PFSK-1 (cell line): Measurements from ENCODE around the gene THUMPD2.

Experiments used
- FOXP2 ChIP-seq: optimal IDR thresholded peaks from 2 replicates; pipeline ENCODE3; 2011; ENCODE audit warnings: borderline replicate concordance, control low read depth, inconsistent platforms; ENCODE audit not compliant: insufficient read depth; ENCODE audit errors: extremely low read length, extremely low read depth
- POLR2AphosphoS5 ChIP-seq: IDR thresholded peaks from 2 replicates; pipeline ENCODE4 v1.6.1; 2012; ENCODE audit warnings: low read depth, mild to moderate bottlenecking, control low read depth, low read length, moderate library complexity
- SIN3A ChIP-seq: IDR thresholded peaks from 2 replicates; pipeline ENCODE4 v1.6.1; 2012; ENCODE audit warnings: mild to moderate bottlenecking, low read length, moderate library complexity, borderline replicate concordance; ENCODE audit not compliant: insufficient read depth
- TAF1 ChIP-seq: IDR thresholded peaks from 2 replicates; pipeline ENCODE4 v1.6.1; 2012; ENCODE audit warnings: low read length, control low read depth, borderline replicate concordance; ENCODE audit not compliant: insufficient read depth
- TF ChIP-seq, protein P1 (sequence below), 2 experiments: IDR thresholded peaks; 2 replicates each; pipeline versions ENCODE4 v1.6.1 to v1.8.0; 2011 to 2012; ENCODE audit warnings: low read depth in 2 of 2, low read length in 2 of 2, control low read depth in 1 of 2, inconsistent platforms in 1 of 2, mild to moderate bottlenecking in 1 of 2, moderate library complexity in 1 of 2; ENCODE audit not compliant: insufficient read depth in 1 of 2

The THUMPD2 gene

DNA sequence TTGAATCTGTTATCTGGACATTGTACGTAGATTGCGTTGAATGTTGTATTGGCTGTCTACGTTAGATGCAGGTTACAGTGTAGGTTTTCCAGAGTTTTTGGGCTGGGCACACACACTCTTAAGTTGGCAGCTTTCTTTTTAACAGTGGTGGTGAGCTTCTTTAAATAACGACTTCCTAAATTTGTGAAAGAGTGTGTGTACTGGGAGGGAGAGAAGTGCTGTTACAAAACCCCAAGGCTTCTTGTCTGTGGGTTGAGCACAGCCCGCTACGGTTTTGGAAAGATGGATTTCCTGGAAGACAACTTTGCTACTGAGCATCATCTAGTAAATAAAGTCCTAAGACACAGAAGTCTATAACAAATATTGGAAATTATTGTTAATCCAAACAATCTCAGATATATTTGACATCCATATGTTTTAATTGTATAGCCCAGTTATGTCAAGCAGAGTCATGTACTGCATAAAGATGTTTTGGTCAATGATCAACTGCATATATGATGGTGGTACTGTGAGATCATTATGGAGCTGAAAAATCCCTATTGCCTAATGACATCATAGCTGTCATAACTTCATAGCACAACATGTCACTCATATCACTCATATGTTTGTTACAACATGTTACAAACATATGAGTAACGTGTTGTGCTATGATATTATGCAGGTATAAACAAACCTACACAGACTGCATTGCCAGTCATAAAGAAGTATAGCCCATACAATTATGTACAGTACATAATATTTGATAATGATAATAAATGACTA is 7.9 kb upstream of the THUMPD2 start:
- TF ChIP-seq TAF1 (no peak), FOXP2 (no peak), SIN3A (no peak)
- TF ChIP-seq, protein P1, sequence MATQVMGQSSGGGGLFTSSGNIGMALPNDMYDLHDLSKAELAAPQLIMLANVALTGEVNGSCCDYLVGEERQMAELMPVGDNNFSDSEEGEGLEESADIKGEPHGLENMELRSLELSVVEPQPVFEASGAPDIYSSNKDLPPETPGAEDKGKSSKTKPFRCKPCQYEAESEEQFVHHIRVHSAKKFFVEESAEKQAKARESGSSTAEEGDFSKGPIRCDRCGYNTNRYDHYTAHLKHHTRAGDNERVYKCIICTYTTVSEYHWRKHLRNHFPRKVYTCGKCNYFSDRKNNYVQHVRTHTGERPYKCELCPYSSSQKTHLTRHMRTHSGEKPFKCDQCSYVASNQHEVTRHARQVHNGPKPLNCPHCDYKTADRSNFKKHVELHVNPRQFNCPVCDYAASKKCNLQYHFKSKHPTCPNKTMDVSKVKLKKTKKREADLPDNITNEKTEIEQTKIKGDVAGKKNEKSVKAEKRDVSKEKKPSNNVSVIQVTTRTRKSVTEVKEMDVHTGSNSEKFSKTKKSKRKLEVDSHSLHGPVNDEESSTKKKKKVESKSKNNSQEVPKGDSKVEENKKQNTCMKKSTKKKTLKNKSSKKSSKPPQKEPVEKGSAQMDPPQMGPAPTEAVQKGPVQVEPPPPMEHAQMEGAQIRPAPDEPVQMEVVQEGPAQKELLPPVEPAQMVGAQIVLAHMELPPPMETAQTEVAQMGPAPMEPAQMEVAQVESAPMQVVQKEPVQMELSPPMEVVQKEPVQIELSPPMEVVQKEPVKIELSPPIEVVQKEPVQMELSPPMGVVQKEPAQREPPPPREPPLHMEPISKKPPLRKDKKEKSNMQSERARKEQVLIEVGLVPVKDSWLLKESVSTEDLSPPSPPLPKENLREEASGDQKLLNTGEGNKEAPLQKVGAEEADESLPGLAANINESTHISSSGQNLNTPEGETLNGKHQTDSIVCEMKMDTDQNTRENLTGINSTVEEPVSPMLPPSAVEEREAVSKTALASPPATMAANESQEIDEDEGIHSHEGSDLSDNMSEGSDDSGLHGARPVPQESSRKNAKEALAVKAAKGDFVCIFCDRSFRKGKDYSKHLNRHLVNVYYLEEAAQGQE (IDR thresholded peaks at IDR 0.05; ENCODE audit: insufficient read depth in 1 of 2, low read depth in 2 of 2, low read length in 2 of 2) = no peak

DNA sequence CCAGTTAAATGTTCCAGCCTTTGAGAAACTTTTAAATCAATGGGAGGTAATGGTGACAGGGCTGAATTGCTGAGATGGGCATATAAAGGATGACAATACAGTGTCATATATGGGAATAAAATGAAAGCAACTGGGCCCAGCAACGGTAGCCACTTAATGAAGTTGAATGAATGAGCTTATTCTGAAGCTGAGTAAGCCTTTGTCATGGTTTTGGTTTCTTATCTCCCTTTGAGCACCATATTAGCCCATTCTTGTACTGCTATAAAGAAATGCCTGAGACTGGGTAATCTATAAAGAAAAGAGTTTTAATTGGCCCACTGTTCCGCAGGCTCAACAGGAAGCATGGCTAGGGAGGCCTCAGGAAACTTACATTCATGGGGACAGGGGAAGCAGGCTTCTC is 3.5 kb upstream of the THUMPD2 start:
- TF ChIP-seq POLR2AphosphoS5 (no peak), SIN3A (no peak), TAF1 (no peak)
- TF ChIP-seq, protein P1 (IDR thresholded peaks at IDR 0.05; ENCODE audit: insufficient read depth in 1 of 2, low read depth in 2 of 2, low read length in 2 of 2) = no peak

DNA sequence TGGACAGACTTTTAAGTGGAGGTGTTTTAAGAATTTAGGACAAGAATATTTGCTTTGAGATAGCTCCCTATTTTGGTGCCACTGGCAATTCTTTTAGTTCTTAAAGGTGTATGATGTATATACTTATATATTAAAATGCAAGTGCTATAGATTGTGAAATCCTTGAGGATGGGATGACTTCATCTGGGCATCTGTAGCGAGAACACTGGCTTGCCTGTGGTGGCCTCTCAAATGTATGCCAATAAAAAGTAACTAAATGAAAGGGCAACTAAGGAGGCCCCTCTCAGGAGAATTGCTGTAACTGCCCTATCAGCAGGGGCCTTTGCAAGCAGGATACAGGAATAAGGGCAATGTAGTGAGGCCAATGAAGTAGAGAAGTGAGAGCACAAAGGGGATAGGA is 2.6 kb upstream of the THUMPD2 start:
- TF ChIP-seq, protein P1 (IDR thresholded peaks at IDR 0.05; ENCODE audit: insufficient read depth in 1 of 2, low read depth in 2 of 2, low read length in 2 of 2) = no peak
- no peak for TF ChIP-seq SIN3A
- TF ChIP-seq FOXP2 = no peak
- TF ChIP-seq POLR2AphosphoS5 = no peak
- TF ChIP-seq TAF1 = no peak

DNA sequence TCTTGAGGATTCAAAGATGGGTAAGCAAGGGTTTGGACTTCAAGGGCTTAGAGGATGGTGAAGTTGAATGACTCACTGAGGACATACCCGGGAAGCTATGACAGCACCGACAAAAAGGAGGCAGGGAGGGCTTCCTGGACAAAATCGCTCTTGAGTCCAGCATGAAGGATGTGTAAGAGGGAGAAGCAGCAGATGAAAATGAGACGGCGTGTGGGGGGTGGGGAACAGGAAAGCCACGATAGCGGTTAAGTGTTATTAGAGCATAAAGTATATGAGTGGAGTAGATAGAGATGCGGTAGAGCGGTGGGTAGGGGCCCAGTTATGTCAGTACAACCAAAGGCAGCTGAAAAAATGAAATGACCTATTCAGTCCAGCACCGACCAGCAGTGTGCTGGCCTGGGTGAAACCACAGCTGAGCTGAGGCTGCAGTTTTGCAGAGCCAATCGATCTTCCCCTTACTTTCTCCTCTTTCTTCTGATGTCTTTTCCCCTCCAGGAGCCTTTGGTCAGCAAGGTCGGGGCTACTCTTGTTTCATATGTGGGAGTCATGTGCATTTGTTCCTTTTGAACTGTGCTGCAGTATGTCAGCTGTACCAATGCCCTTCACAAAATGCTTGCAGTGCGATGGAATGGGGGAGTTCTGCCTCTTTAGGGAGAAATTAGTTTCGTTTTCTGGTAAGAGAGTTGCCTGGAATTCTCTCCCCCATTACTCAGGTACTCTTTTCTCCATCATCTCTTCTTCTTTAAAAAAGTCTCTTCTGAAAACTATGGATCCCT is 2.0 kb upstream of the THUMPD2 start:
- TF ChIP-seq, protein P1 (IDR thresholded peaks at IDR 0.05; ENCODE audit: insufficient read depth in 1 of 2, low read depth in 2 of 2, low read length in 2 of 2) = no peak
- TF ChIP-seq POLR2AphosphoS5 (no peak), FOXP2 (no peak), TAF1 (no peak), SIN3A (no peak)
